Measurements from ENCODE around the gene VAMP1. TPM values are rescaled to one million over a fixed set of nuclear protein-coding genes. Genes with fewer than 3 reads are reported as not detected.

The VAMP1 gene
- total and polyA plus RNA-seq, 9 of the 15 experiments (the other 6 are each of a cell fraction or from before 2014, with no cell fraction given), result 0.76 to 13.2 (median 4.2) TPM

GRCh38 chr12:6493497-6494257 lies 23.2 kb upstream of the VAMP1 start, which contains the start of gene NCAPD2 (continued):
- no peak for TF ChIP-seq NR2C2 (CRISPR knock-in tag; IDR thresholded peaks at IDR 0.05)
- peak; percentile 44; the same call in 1 of the 2 replicates for TF ChIP-seq NR2C2 (tag; IDR thresholded peaks at IDR 0.05)
- peak; percentile 57 for TF ChIP-seq SMARCA5 (IDR thresholded peaks at IDR 0.05)
- TF ChIP-seq THRAP3 (IDR thresholded peaks at IDR 0.05; ENCODE audit: borderline replicate concordance), result no peak
- TF ChIP-seq RERE (CRISPR knock-in tag; IDR thresholded peaks at IDR 0.05; ENCODE audit: borderline replicate concordance), result no peak
- TF ChIP-seq XRCC3 (IDR thresholded peaks at IDR 0.05), result no peak
- TF ChIP-seq TEAD4 (IDR thresholded peaks at IDR 0.05; ENCODE audit: low read length), result peak; percentile 35; the same call in 1 of the 2 replicates
- no peak for TF ChIP-seq TEAD4 (CRISPR knock-in tag; IDR thresholded peaks at IDR 0.05; ENCODE audit: borderline replicate concordance)
- no peak for TF ChIP-seq WHSC1 (IDR thresholded peaks at IDR 0.05; ENCODE audit: low read length)
- TF ChIP-seq EWSR1 (IDR thresholded peaks at IDR 0.05; ENCODE audit: borderline replicate concordance, low read depth, partially characterized antibody), result no peak
- TF ChIP-seq ATF6 (CRISPR knock-in tag; IDR thresholded peaks at IDR 0.05), result no peak
- TF ChIP-seq PTRF (tag; IDR thresholded peaks at IDR 0.05), result no peak
- TF ChIP-seq NFE2 (IDR thresholded peaks at IDR 0.05; ENCODE audit: low read depth), result no peak
- no peak for TF ChIP-seq ZC3H4 (CRISPR knock-in tag; IDR thresholded peaks at IDR 0.05; ENCODE audit: borderline replicate concordance)
- no peak for TF ChIP-seq THAP7 (CRISPR knock-in tag; IDR thresholded peaks at IDR 0.05)
- no peak for TF ChIP-seq ETV6 (IDR thresholded peaks at IDR 0.05; ENCODE audit: borderline replicate concordance in 1 of 2, low read depth in 2 of 2, low read length in 1 of 2)
- TF ChIP-seq ETV6 (CRISPR knock-in tag; IDR thresholded peaks at IDR 0.05; ENCODE audit: borderline replicate concordance), result no peak
- TF ChIP-seq SLC30A9 (CRISPR knock-in tag; IDR thresholded peaks at IDR 0.05), result no peak
- TF ChIP-seq TSC22D4 (tag; IDR thresholded peaks at IDR 0.05), result no peak
- TF ChIP-seq SNIP1 (IDR thresholded peaks at IDR 0.05; ENCODE audit: low read depth), result no peak
- TF ChIP-seq MBD2 (IDR thresholded peaks at IDR 0.05; ENCODE audit: borderline replicate concordance, low read depth), result peak; percentile 37; the same call in 1 of the 2 replicates
